Activated T-cell treated with anti-CD3 and anti-CD28 coated beads, Interleukin-2, amount 50 U/mL, for 72 hours (primary cell): Measurements from ENCODE around the gene NOL3. TPM values are rescaled to one million over a fixed set of nuclear protein-coding genes. Genes with fewer than 3 reads are reported as not detected.
A peak's percentile ranks its signal among the peaks of the same experiment; 100 is the strongest.

ENCODE experiments used
- ATAC-seq, 2 donors: fragments of 150-1000 bp; cut with Tn5 transposase; replicated peaks in 1 of 2; 2 replicates each; pipeline ENCODE4 v1.10.0; 2021; ENCODE audit warnings: moderate library complexity in 2 of 2, mild to moderate bottlenecking in 1 of 2
- DNase-seq, 2 donors: peaks; one replicate each; pipeline ENCODE4 v3.0.0; 2021 to 2022; ENCODE audit warnings: mixed read lengths in 1 of 2
- H3K27ac Mint-ChIP-seq: one replicate; pipeline ENCODE4 v1.8.0; 2022; ENCODE audit warnings: mild to moderate bottlenecking, moderate library complexity, mixed read lengths
- H3K27me3 Mint-ChIP-seq: one replicate; pipeline ENCODE4 v1.8.0; 2022; ENCODE audit warnings: low read depth, mixed read lengths
- H3K36me3 Mint-ChIP-seq, 2 donors: one replicate each; pipeline ENCODE4 v1.8.0; 2022; ENCODE audit warnings: mixed read lengths in 2 of 2, mild to moderate bottlenecking in 1 of 2; ENCODE audit not compliant: insufficient read depth in 2 of 2
- H3K4me1 Mint-ChIP-seq: one replicate; pipeline ENCODE4 v1.8.0; 2022; ENCODE audit warnings: low read depth, mixed read lengths
- H3K4me3 Mint-ChIP-seq, 2 donors: one replicate each; pipeline ENCODE4 v1.8.0; 2022; ENCODE audit warnings: mild to moderate bottlenecking in 2 of 2, mixed read lengths in 2 of 2, moderate library complexity in 2 of 2
- H3K9me3 Mint-ChIP-seq, 2 donors: one replicate each; pipeline ENCODE4 v1.8.0; 2022; ENCODE audit warnings: mixed read lengths in 2 of 2
- total RNA-seq, 2 donors: library from RNA; stranded (reverse); gene quantifications; one replicate each; pipeline ENCODE4 v1.2.3, GENCODE V29; 2022

NOL3 gene
- total RNA-seq, 2 donors from 2014 or later = 21.6 to 30.6 TPM

- peaks cover 3 to 12% of the 10 kb centered on the region in 2 donors for H3K36me3 Mint-ChIP-seq
- H3K4me1 Mint-ChIP-seq = peaks cover 15% of the 10 kb centered on the region
- DNase-seq = no peak
- H3K27ac Mint-ChIP-seq = no peak overlapping the region
- peak overlapping the region; percentile 47 to 49 for H3K4me3 Mint-ChIP-seq
- H3K27me3 Mint-ChIP-seq = peaks cover 17% of the 10 kb centered on the region
- H3K9me3 Mint-ChIP-seq = no peaks in the 10 kb centered on the region
- no peak for ATAC-seq
Measured at GRCh38 chr16:67148656-67149275, 21.6 kb upstream of the NOL3 start.

GRCh38 chr16:67149276-67150046 lies 20.9 kb upstream of the NOL3 start:
- Mint-ChIP-seq H3K4me1 (peaks cover 18% of the 10 kb centered on the region), H3K4me3 (peak overlapping the region; percentile 47 to 52), H3K36me3 (peaks cover 3 to 13% of the 10 kb centered on the region in 2 donors), H3K27ac (no peak overlapping the region), H3K9me3 (no peaks in the 10 kb centered on the region), H3K27me3 (peaks cover 17% of the 10 kb centered on the region)
- ATAC-seq = no peak
- DNase-seq = no peak

GRCh38 chr16:67150047-67150832 lies 20.1 kb upstream of the NOL3 start:
- Mint-ChIP-seq H3K9me3 (no peaks in the 10 kb centered on the region), H3K4me1 (peaks cover 21% of the 10 kb centered on the region), H3K4me3 (peak overlapping the region; percentile 80 to 81), H3K36me3 (peaks cover 3 to 13% of the 10 kb centered on the region in 2 donors), H3K27ac (no peak overlapping the region), H3K27me3 (peaks cover 20% of the 10 kb centered on the region)
- DNase-seq (peak; percentile 68 to 74), ATAC-seq (peak; percentile 83 to 87)

GRCh38 chr16:67150833-67151396 lies 19.4 kb upstream of the NOL3 start, which contains the start of gene B3GNT9:
TSS of gene B3GNT9 (minus strand) at chr16:67150998. CDS start at chr16:67150485, 513 bp downstream.
- DNase-seq = peak in 1 of 2 donors; percentile 50

GRCh38 chr16:67151431-67152097 lies 18.8 kb upstream of the NOL3 start:
- H3K27me3 Mint-ChIP-seq = peaks cover 23% of the 10 kb centered on the region
- ATAC-seq (no peak), DNase-seq (no peak)
- no peak overlapping the region for H3K27ac Mint-ChIP-seq
- peak overlapping the region; percentile 80 to 81 for H3K4me3 Mint-ChIP-seq
- H3K4me1 Mint-ChIP-seq = peaks cover 34% of the 10 kb centered on the region
- H3K36me3 Mint-ChIP-seq = peaks cover 3 to 12% of the 10 kb centered on the region in 2 donors
- no peaks in the 10 kb centered on the region for H3K9me3 Mint-ChIP-seq

More at GRCh38 chr16:67150833-67151396, 19.4 kb upstream of the NOL3 start, which contains the start of gene B3GNT9:
- H3K27ac Mint-ChIP-seq = peak within 1 kb of the TSS; percentile 68
- peak; percentile 33 to 49 for ATAC-seq
- no peaks in the 10 kb centered on the region for H3K9me3 Mint-ChIP-seq
- H3K4me3 Mint-ChIP-seq = peak within 1 kb of the TSS; percentile 80 to 81
- H3K27me3 Mint-ChIP-seq = peaks cover 23% of the 10 kb centered on the region
- peaks cover 3 to 12% of the 10 kb centered on the region in 2 donors for H3K36me3 Mint-ChIP-seq
- peaks cover 28% of the 10 kb centered on the region for H3K4me1 Mint-ChIP-seq

- DNase-seq (no peak), ATAC-seq (no peak)
- Mint-ChIP-seq H3K27me3 (peaks cover 23% of the 10 kb centered on the region), H3K9me3 (no peaks in the 10 kb centered on the region), H3K36me3 (peaks cover 0 to 1% of the 10 kb centered on the region in 2 donors), H3K27ac (no peak overlapping the region), H3K4me3 (peak overlapping the region; percentile 78 to 82), H3K4me1 (peaks cover 57% of the 10 kb centered on the region)
Measured at GRCh38 chr16:67154578-67155294, 15.6 kb upstream of the NOL3 start.

- peaks cover 23% of the 10 kb centered on the region for H3K27me3 Mint-ChIP-seq
- no peak overlapping the region for H3K27ac Mint-ChIP-seq
Measured at GRCh38 chr16:67155295-67156142, 14.8 kb upstream of the NOL3 start.

GRCh38 chr16:67156143-67156844 lies 14.0 kb upstream of the NOL3 start:
- H3K27ac Mint-ChIP-seq = no peak overlapping the region
- H3K4me3 Mint-ChIP-seq = peak overlapping the region; percentile 22 to 43
- no peak for DNase-seq
- peaks cover 0 to 5% of the 10 kb centered on the region in 2 donors for H3K36me3 Mint-ChIP-seq
- H3K4me1 Mint-ChIP-seq = peaks cover 63% of the 10 kb centered on the region
- H3K27me3 Mint-ChIP-seq = peaks cover 19% of the 10 kb centered on the region
- no peak for ATAC-seq
- H3K9me3 Mint-ChIP-seq = no peaks in the 10 kb centered on the region

More at GRCh38 chr16:67155295-67156142, 14.8 kb upstream of the NOL3 start:
- ATAC-seq = peak; percentile 37
- peak; percentile 82 to 91 for DNase-seq
- Mint-ChIP-seq H3K4me1 (peaks cover 60% of the 10 kb centered on the region), H3K36me3 (peaks cover 0 to 1% of the 10 kb centered on the region in 2 donors), H3K4me3 (peak overlapping the region; percentile 78 to 82), H3K9me3 (no peaks in the 10 kb centered on the region)

GRCh38 chr16:67157106-67157748 lies 13.1 kb upstream of the NOL3 start:
- peak overlapping the region in 1 of 2 donors; percentile 93 for H3K4me3 Mint-ChIP-seq

GRCh38 chr16:67157892-67158635 lies 12.3 kb upstream of the NOL3 start:
- Mint-ChIP-seq H3K27ac (peak overlapping the region; percentile 96), H3K4me3 (peak overlapping the region; percentile 93 to 94), H3K36me3 (peaks cover 0 to 7% of the 10 kb centered on the region in 2 donors), H3K9me3 (no peaks in the 10 kb centered on the region), H3K27me3 (peaks cover 15% of the 10 kb centered on the region), H3K4me1 (peaks cover 70% of the 10 kb centered on the region)
- ATAC-seq (no peak), DNase-seq (no peak)

More at GRCh38 chr16:67157106-67157748, 13.1 kb upstream of the NOL3 start:
- Mint-ChIP-seq H3K4me1 (peaks cover 69% of the 10 kb centered on the region), H3K27me3 (peaks cover 15% of the 10 kb centered on the region), H3K36me3 (peaks cover 0 to 5% of the 10 kb centered on the region in 2 donors), H3K27ac (peak overlapping the region; percentile 25), H3K9me3 (no peaks in the 10 kb centered on the region)
- ATAC-seq (no peak), DNase-seq (no peak)
